ENCODE measurements around the gene C4orf50.
"Not testable (repeated sequence)": the region's sequence is repeated elsewhere in the genome, so short reads cannot be mapped to it uniquely, and the experiment has no call there.

C4orf50 gene

DNA sequence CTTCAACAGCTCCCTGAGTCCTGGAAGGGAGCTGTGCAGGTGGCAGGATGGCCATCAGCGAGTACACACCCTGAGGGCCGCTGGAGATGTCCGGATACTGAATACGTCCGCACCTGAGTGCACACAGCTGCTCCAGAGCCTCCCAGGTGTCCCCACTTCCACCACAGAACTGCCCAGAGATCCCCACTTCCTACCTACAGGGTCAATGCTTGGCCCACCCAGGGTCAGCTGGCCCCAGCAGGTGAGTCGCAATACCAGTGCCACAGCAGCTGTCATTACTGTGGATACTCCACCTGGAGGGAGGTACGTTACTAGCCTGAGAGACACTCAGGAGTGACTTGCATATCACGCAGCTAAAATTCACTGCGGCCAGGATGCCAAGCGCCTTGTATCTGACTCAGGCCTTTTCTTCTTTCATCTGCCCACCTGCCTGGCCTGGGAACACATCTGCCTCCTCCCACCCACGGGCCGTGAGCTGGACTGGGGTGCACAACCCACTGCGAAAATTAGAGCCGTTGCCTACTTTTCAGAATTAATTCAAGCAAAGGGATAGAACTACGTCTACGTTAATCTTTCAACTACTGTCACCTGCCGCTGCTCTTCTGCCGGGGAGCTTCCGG lies 9.4 kb downstream of the C4orf50 start:
- Histone ChIP-seq H3K4me3 (ENCODE audit: low read depth, low read length, poor library complexity, severe bottlenecking) (no peak overlapping the region), H3K9me2 (ENCODE audit: low read depth, low read length) (no peaks in the 10 kb centered on the region), H3K9ac (ENCODE audit: low read length) (no peak overlapping the region), H3K4me2 (ENCODE audit: low read length) (no peak overlapping the region), H3K79me2 (ENCODE audit: insufficient read depth, low read length) (no peaks in the 10 kb centered on the region), H3F3A (ENCODE audit: insufficient read depth, low read length) (no peaks in the 10 kb centered on the region), H3K4me1 (ENCODE audit: insufficient read depth, low read length, severe bottlenecking) (no peaks in the 10 kb centered on the region), H4K20me1 (ENCODE audit: insufficient read depth, low read length) (no peaks in the 10 kb centered on the region), H3K9me3 (ENCODE audit: low read length) (no peaks in the 10 kb centered on the region), H2AFZ (ENCODE audit: low read length) (no peak overlapping the region), H3K36me3 (ENCODE audit: insufficient read depth, low read length) (no peaks in the 10 kb centered on the region), H3K27ac (ENCODE audit: low read depth, low read length, poor library complexity, severe bottlenecking) (no peak overlapping the region), H3K27me3 (ENCODE audit: insufficient read depth, low read length) (no peaks in the 10 kb centered on the region)
- TF ChIP-seq, protein P1, sequence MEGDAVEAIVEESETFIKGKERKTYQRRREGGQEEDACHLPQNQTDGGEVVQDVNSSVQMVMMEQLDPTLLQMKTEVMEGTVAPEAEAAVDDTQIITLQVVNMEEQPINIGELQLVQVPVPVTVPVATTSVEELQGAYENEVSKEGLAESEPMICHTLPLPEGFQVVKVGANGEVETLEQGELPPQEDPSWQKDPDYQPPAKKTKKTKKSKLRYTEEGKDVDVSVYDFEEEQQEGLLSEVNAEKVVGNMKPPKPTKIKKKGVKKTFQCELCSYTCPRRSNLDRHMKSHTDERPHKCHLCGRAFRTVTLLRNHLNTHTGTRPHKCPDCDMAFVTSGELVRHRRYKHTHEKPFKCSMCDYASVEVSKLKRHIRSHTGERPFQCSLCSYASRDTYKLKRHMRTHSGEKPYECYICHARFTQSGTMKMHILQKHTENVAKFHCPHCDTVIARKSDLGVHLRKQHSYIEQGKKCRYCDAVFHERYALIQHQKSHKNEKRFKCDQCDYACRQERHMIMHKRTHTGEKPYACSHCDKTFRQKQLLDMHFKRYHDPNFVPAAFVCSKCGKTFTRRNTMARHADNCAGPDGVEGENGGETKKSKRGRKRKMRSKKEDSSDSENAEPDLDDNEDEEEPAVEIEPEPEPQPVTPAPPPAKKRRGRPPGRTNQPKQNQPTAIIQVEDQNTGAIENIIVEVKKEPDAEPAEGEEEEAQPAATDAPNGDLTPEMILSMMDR (IDR thresholded peaks at IDR 0.05; ENCODE audit: low read length), result no peak
- no peak for TF ChIP-seq EZH2 (IDR thresholded peaks at IDR 0.05; ENCODE audit: borderline replicate concordance, low read length)

DNA sequence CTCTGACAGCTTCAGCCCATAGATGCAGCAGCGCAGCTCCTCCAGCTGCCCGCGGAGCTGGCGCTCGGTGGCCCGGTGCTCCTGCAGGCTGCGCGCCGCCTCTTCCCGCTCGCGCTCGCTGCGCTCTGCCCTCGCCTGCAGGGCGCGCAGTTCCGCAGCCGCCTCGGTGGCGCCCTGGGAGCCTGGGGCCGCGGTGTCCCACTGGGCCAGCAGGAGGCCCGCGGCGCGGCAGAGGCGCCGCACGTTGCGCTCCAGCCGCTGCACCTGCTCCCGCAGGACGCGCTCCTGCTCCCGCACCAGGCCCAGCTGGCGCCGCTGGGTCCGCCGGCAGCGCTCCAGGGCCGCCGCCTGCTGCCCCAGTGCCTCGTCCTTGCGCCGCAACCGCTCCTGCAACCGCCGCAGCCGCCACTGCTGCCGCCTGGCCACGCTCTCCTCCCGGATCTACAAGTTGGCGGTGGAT lies 10.1 kb downstream of the C4orf50 start:
- no peaks in the 10 kb centered on the region for H3K9me3 ChIP-seq (ENCODE audit: low read length)
- TF ChIP-seq EZH2 (IDR thresholded peaks at IDR 0.05; ENCODE audit: borderline replicate concordance, low read length), result no peak
- TF ChIP-seq, protein P1 (IDR thresholded peaks at IDR 0.05; ENCODE audit: low read length), result no peak
- no peaks in the 10 kb centered on the region for H3K9me2 ChIP-seq (ENCODE audit: low read depth, low read length)
- no peaks in the 10 kb centered on the region for H3F3A ChIP-seq (ENCODE audit: insufficient read depth, low read length)
- H3K4me1 ChIP-seq (ENCODE audit: insufficient read depth, low read length, severe bottlenecking), result no peaks in the 10 kb centered on the region
- no peak overlapping the region for H3K27ac ChIP-seq (ENCODE audit: low read depth, low read length, poor library complexity, severe bottlenecking)
- no peak overlapping the region for H3K4me2 ChIP-seq (ENCODE audit: low read length)
- no peaks in the 10 kb centered on the region for H3K79me2 ChIP-seq (ENCODE audit: insufficient read depth, low read length)
- H3K9ac ChIP-seq (ENCODE audit: low read length), result no peak overlapping the region
- H4K20me1 ChIP-seq (ENCODE audit: insufficient read depth, low read length), result no peaks in the 10 kb centered on the region
- H3K27me3 ChIP-seq (ENCODE audit: insufficient read depth, low read length), result no peaks in the 10 kb centered on the region
- H3K36me3 ChIP-seq (ENCODE audit: insufficient read depth, low read length), result no peaks in the 10 kb centered on the region
- H3K4me3 ChIP-seq (ENCODE audit: low read depth, low read length, poor library complexity, severe bottlenecking), result no peak overlapping the region
- H2AFZ ChIP-seq (ENCODE audit: low read length), result no peak overlapping the region

DNA sequence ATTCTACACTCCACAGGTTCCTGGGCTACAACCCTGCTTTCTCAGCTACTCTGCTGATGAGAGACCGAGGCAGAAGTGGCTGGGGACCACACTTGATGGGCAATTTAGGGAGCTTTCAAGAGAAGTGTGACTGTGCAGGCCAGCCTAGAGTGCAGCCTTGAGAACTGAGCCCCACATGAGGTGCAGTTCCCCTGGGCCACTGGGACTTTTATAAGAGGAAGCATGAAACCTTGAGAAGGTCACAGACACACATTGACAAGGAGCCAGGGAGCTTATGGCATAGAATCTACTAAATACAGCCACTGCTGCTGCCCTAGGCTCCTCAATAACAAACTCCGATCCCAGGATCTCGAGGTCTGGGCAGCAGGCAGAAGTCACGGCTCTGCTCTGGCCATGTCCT lies 13.1 kb downstream of the C4orf50 start:
- Histone ChIP-seq H3K36me3 (ENCODE audit: insufficient read depth, low read length) (no peaks in the 10 kb centered on the region), H3K4me3 (ENCODE audit: low read depth, low read length, poor library complexity, severe bottlenecking) (no peak overlapping the region), H2AFZ (ENCODE audit: low read length) (no peak overlapping the region), H4K20me1 (ENCODE audit: insufficient read depth, low read length) (no peaks in the 10 kb centered on the region), H3K4me2 (ENCODE audit: low read length) (no peak overlapping the region), H3K9me3 (ENCODE audit: low read length) (no peaks in the 10 kb centered on the region), H3K27ac (ENCODE audit: low read depth, low read length, poor library complexity, severe bottlenecking) (no peak overlapping the region), H3F3A (ENCODE audit: insufficient read depth, low read length) (no peaks in the 10 kb centered on the region), H3K9me2 (ENCODE audit: low read depth, low read length) (no peaks in the 10 kb centered on the region), H3K9ac (ENCODE audit: low read length) (no peak overlapping the region), H3K4me1 (ENCODE audit: insufficient read depth, low read length, severe bottlenecking) (no peaks in the 10 kb centered on the region), H3K79me2 (ENCODE audit: insufficient read depth, low read length) (no peaks in the 10 kb centered on the region), H3K27me3 (ENCODE audit: insufficient read depth, low read length) (no peaks in the 10 kb centered on the region)
- no peak for TF ChIP-seq EZH2 (IDR thresholded peaks at IDR 0.05; ENCODE audit: borderline replicate concordance, low read length)
- TF ChIP-seq, protein P1 (IDR thresholded peaks at IDR 0.05; ENCODE audit: low read length), result no peak

DNA sequence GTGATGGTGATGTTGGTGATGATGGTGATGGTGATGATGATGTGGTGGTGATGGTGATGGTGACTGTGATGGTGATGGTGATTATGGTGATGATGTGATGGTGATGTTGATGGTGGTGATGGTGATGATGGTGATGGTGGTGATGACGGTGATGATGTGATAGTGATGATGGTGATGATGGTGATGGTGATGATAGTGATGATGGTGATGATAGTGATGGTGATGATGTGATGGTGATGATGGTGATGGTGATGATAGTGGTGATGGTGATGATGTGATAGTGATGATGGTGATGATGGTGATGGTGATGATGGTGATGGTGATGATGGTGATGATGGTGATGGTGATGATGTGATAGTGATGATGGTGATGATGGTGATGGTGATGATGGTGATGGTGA lies 14.7 kb downstream of the C4orf50 start:
- H3K79me2 ChIP-seq (ENCODE audit: insufficient read depth, low read length); H2AFZ ChIP-seq (ENCODE audit: low read length); H3K27ac ChIP-seq (ENCODE audit: low read depth, low read length, poor library complexity, severe bottlenecking); H3F3A ChIP-seq (ENCODE audit: insufficient read depth, low read length); H3K9me3 ChIP-seq (ENCODE audit: low read length); H4K20me1 ChIP-seq (ENCODE audit: insufficient read depth, low read length); H3K36me3 ChIP-seq (ENCODE audit: insufficient read depth, low read length); H3K9ac ChIP-seq (ENCODE audit: low read length); H3K4me3 ChIP-seq (ENCODE audit: low read depth, low read length, poor library complexity, severe bottlenecking); H3K27me3 ChIP-seq (ENCODE audit: insufficient read depth, low read length); H3K9me2 ChIP-seq (ENCODE audit: low read depth, low read length); H3K4me1 ChIP-seq (ENCODE audit: insufficient read depth, low read length, severe bottlenecking); H3K4me2 ChIP-seq (ENCODE audit: low read length): not testable (repeated sequence)

All from OCI-LY1 (cell line).